Breast epithelium (tissue), 3 donors: ENCODE data around the gene RUFY1.

Experiments
- CTCF ChIP-seq, 3 donors: fragments of 450-650 bp; IDR thresholded peaks; one replicate each; pipeline ENCODE4 v1.5.1; 2016 to 2017; ENCODE audit warnings: antibody characterized with exemption in 3 of 3, mild to moderate bottlenecking in 3 of 3, moderate library complexity in 3 of 3
- POLR2A ChIP-seq: fragments of 450-650 bp; IDR thresholded peaks from one replicate; pipeline ENCODE4 v1.6.1; 2016; ENCODE audit warnings: antibody characterized with exemption, mild to moderate bottlenecking, moderate library complexity
- POLR2AphosphoS5 ChIP-seq, 3 donors: sonication (generic); formaldehyde crosslinking; IDR thresholded peaks; one replicate each; pipeline ENCODE4 v1.6.1; 2017; ENCODE audit warnings: antibody characterized with exemption in 3 of 3

DNA sequence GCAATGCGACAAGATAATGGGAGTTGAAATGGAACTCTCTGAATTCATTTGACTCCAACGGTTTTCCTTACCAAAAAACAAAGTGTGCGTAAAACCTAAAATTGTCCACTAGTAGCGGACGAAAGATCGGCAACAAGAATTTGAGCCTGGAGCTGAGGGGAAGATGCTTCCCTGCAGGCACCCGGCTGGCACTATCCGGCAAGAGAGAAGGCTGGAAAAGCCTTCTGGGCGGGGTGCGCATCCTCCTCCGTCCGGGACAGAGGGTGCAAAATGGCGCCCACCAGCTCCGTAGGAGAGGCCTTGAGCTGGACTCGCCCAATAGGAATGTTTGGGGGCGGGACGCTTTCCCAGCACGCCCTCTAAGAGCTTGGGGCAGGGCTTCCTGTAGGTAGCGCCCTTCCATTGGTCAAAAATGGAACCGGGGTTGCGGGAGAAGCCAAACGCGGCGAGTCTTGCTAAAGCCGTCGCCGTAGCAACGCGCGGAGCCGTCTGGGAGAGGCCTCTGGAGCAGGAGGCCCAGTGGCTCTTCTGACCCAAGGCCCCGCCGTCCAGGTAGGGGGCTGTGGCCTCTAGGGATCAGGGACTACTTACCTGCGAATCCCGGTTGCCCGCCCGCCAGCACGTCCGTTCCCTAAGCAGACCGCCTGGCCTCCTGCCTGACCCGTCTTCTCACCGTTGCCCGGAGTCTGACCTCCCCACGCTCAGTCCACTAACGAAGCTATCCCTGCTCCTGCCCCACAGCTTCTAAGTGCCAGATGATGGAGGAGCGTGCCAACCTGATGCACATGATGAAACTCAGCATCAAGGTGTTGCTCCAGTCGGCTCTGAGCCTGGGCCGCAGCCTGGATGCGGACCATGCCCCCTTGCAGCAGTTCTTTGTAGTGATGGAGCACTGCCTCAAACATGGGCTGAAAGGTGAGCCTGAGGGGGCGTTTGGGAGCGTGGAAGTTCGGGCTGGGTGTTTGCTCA lies 9.2 kb downstream of the RUFY1 start:
- peak in 1 of 3 donors; percentile 9 for TF ChIP-seq CTCF (IDR thresholded peaks at IDR 0.05)
- TF ChIP-seq POLR2A: peak; percentile 85
- peak; percentile 68 to 96 (median 94) for TF ChIP-seq POLR2AphosphoS5 (IDR thresholded peaks at IDR 0.05)
